Omental fat pad (tissue), 4 donors: ENCODE measurements around the gene PHACTR3. TPM values are rescaled to one million over a fixed set of nuclear protein-coding genes. Genes with fewer than 3 reads are reported as not detected.

Experiments used
- ATAC-seq: fragments of 150-250 bp; one replicate; pipeline ENCODE4 v1.9.1; 2016; ENCODE audit warnings: mild to moderate bottlenecking, moderate library complexity; ENCODE audit not compliant: low FRiP score
- DNase-seq: peaks from one replicate; pipeline ENCODE4 v3.0.0-alpha.2; 2019; ENCODE audit warnings: low spot score
- total RNA-seq, 4 donors: library from RNA; depleted of rRNA; stranded (reverse); fragments of >200 nt; gene quantifications; one replicate each; pipeline ENCODE4 v1.1.0, GENCODE V29; 2016
- TF ChIP-seq, protein P1 (sequence below), 3 donors: fragments of 450-650 bp; IDR thresholded peaks; one replicate each; pipeline ENCODE4 v1.5.1; 2016 to 2017; ENCODE audit warnings: antibody characterized with exemption in 3 of 3, mild to moderate bottlenecking in 3 of 3, moderate library complexity in 2 of 3

Gene PHACTR3
- total RNA-seq, 4 donors from 2014 or later = 0.19 to 10.6 (median 1.4) TPM; not detected in 1

DNA sequence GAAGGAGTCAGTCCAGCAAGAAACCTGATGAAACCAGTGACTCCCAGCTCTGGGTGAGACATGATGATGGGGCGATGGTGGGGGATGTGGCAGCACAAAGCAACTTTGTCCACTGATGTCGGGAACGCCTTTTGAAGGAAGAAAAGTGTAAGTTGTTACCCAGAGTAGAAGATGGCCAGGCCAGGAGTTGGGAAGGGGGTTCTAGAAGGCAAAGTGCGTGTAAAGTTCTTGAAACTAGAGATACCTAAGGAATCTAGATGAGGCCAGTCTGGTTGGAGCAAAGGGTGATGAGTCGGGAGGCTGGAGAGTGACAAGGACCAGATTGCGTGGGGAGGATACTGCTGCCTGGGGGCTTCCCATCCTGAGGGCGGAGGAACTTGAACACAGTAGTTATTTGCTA lies 117.0 kb downstream of the PHACTR3 start:
- TF ChIP-seq, protein P1, sequence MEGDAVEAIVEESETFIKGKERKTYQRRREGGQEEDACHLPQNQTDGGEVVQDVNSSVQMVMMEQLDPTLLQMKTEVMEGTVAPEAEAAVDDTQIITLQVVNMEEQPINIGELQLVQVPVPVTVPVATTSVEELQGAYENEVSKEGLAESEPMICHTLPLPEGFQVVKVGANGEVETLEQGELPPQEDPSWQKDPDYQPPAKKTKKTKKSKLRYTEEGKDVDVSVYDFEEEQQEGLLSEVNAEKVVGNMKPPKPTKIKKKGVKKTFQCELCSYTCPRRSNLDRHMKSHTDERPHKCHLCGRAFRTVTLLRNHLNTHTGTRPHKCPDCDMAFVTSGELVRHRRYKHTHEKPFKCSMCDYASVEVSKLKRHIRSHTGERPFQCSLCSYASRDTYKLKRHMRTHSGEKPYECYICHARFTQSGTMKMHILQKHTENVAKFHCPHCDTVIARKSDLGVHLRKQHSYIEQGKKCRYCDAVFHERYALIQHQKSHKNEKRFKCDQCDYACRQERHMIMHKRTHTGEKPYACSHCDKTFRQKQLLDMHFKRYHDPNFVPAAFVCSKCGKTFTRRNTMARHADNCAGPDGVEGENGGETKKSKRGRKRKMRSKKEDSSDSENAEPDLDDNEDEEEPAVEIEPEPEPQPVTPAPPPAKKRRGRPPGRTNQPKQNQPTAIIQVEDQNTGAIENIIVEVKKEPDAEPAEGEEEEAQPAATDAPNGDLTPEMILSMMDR (IDR thresholded peaks at IDR 0.05) = no peak
- ATAC-seq = no peak
- no peak for DNase-seq

- no peak for ATAC-seq
- DNase-seq = no peak
- TF ChIP-seq, protein P1 (IDR thresholded peaks at IDR 0.05) = no peak
These were observed 118.8 kb downstream of the PHACTR3 start for GRCh38 chr20:59723108-59723500.

DNA sequence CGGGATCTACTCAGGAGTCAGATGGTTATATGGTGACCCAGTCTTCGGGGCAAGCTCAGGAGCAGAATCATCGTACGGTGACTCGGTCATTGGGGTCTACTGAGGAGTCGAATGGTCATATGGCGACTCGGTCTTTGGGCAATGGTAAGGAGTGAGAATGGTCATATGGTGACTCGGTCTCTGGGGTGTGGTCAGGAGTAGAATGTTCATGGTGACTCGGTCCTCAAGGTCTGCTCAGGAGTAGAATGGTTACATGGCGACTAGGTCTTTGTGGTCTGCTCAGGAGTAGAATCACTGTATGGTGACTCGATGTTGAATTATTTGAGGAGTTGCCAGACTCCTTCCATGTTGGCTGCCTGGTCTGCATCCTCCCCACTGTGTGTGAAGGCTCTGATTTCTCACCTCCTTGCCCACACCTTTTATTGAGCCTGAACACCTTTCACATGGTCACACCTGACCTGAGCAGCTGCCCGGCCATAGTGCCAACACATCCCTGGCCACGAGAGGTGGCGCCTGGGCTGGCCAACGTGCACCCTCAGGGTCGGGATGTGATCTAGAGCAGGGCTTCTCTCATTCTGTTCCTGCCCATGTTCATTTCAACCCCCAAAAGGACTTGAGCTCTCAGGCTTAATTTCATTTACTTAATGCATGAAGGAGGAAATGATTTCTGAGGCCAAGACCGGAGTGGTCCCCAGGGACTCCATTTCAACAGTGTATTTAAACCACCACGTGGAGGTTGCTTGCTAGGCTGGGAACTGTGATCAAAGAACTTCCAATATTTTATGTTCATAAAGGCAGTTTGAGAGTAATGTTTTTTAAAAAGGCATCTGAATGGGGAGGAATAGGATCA lies 119.5 kb downstream of the PHACTR3 start:
- TF ChIP-seq, protein P1 (IDR thresholded peaks at IDR 0.05) = no peak
- ATAC-seq = no peak

GRCh38 chr20:59724457-59725366 lies 120.4 kb downstream of the PHACTR3 start:
- DNase-seq = no peak
- ATAC-seq = no peak
- TF ChIP-seq, protein P1 (IDR thresholded peaks at IDR 0.05) = no peak

More for the DNA sequence above, 119.5 kb downstream of the PHACTR3 start:
- DNase-seq = no peak

GRCh38 chr20:59725476-59726280 lies 121.3 kb downstream of the PHACTR3 start:
- DNase-seq = no peak
- TF ChIP-seq, protein P1 (IDR thresholded peaks at IDR 0.05) = no peak
- ATAC-seq = no peak

DNA sequence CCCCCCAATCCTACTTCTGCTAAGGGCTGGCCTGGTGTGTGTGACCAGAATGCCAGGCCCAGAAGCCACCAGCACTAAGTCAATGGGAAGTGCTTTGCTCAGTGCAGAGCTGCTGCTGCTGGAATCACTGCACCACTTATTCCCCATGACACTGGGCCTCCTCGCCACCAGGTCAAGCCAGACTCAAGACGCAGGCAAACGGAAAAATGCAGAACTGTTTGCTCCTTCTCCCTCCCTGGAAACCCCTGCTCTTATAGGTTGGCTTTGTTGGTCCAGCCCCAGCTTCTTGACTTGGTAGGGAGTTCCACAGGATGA lies 121.9 kb downstream of the PHACTR3 start:
- TF ChIP-seq, protein P1 (IDR thresholded peaks at IDR 0.05) = no peak
- DNase-seq (no peak), ATAC-seq (no peak)
